ENCODE measurements around the gene HPS1.

GRCh38 chr10:98397089-98397600, 49.6 kb downstream of the HPS1 start:
- TF ChIP-seq SMC3 (IDR thresholded peaks at IDR 0.05; ENCODE audit: low read depth, low read length) (no peak), MXI1 (IDR thresholded peaks at IDR 0.05; ENCODE audit: borderline replicate concordance, low read depth, low read length) (no peak), CTCF (conservative IDR thresholded peaks at IDR 0.05; ENCODE audit: low read depth, low read length) (no peak), RAD21 (IDR thresholded peaks at IDR 0.05; ENCODE audit: low read length) (no peak)

Data from IMR-90 (cell line).